NK-92 (cell line): ENCODE data around the gene RAPGEF5.

Experiments used
- DNase-seq: peaks from one replicate; lab custom pipeline; 2025; ENCODE audit not compliant: unreplicated experiment; lab: John Stamatoyannopoulos, UW

The RAPGEF5 gene

GRCh38 chr7:22380333-22380732 lies 23.4 kb upstream of the RAPGEF5 start:
- DNase-seq: no peak

- no peak for DNase-seq
Observed at GRCh38 chr7:22378199-22378980, 21.4 kb upstream of the RAPGEF5 start.

- no peak for DNase-seq
Observed at GRCh38 chr7:22377703-22378102, 20.7 kb upstream of the RAPGEF5 start.

- DNase-seq: no peak
Observed at GRCh38 chr7:22375359-22376048, 18.6 kb upstream of the RAPGEF5 start.

GRCh38 chr7:22373911-22374310 lies 17.0 kb upstream of the RAPGEF5 start:
- no peak for DNase-seq

GRCh38 chr7:22373388-22373787 lies 16.4 kb upstream of the RAPGEF5 start:
- no peak for DNase-seq

GRCh38 chr7:22372863-22373262 lies 15.9 kb upstream of the RAPGEF5 start:
- no peak for DNase-seq

GRCh38 chr7:22371878-22372277 lies 14.9 kb upstream of the RAPGEF5 start:
- DNase-seq: no peak

GRCh38 chr7:22364900-22365299 lies 7.9 kb upstream of the RAPGEF5 start:
- no peak for DNase-seq

GRCh38 chr7:22363756-22364422 lies 6.9 kb upstream of the RAPGEF5 start:
- DNase-seq: no peak

GRCh38 chr7:22361795-22362194 lies 4.8 kb upstream of the RAPGEF5 start:
- no peak for DNase-seq

GRCh38 chr7:22361320-22361719 lies 4.4 kb upstream of the RAPGEF5 start:
- no peak for DNase-seq

GRCh38 chr7:22358820-22359697 lies 2.1 kb upstream of the RAPGEF5 start:
- no peak for DNase-seq

- no peak for DNase-seq
Observed at GRCh38 chr7:22357311-22358175, 589 bp upstream of the RAPGEF5 start.

GRCh38 chr7:22356010-22356691 lies 803 bp downstream of the RAPGEF5 start:
- DNase-seq: no peak

GRCh38 chr7:22355620-22356009 lies 1.3 kb downstream of the RAPGEF5 start:
- no peak for DNase-seq

GRCh38 chr7:22354462-22354861 lies 2.5 kb downstream of the RAPGEF5 start:
- DNase-seq: no peak

- DNase-seq: no peak
Observed at GRCh38 chr7:22352887-22353286, 4.1 kb downstream of the RAPGEF5 start.

GRCh38 chr7:22351878-22352277 lies 5.1 kb downstream of the RAPGEF5 start:
- no peak for DNase-seq

- DNase-seq: no peak
Observed at GRCh38 chr7:22351329-22351692, 5.6 kb downstream of the RAPGEF5 start.
